Activated CD4-positive, alpha-beta T cell treated with anti-CD3 and anti-CD28 coated beads, Interleukin-2, amount 10 ng/mL, durations not matched to agents 24 days and 14 days (primary cell): Measurements from ENCODE around the gene NADK. TPM values are rescaled to one million over a fixed set of nuclear protein-coding genes. Genes with fewer than 3 reads are reported as not detected.

Source experiments
- DNase-seq: peaks from one replicate; pipeline ENCODE4 v3.0.0; 2022
- H3K27ac Mint-ChIP-seq: one replicate; pipeline ENCODE4 v1.8.0; 2022; ENCODE audit warnings: mild to moderate bottlenecking, mixed read lengths
- H3K27me3 Mint-ChIP-seq: one replicate; pipeline ENCODE4 v1.8.0; 2022; ENCODE audit warnings: mixed read lengths
- H3K36me3 Mint-ChIP-seq: one replicate; pipeline ENCODE4 v1.8.0; 2022; ENCODE audit warnings: low read depth, mild to moderate bottlenecking, mixed read lengths
- H3K4me1 Mint-ChIP-seq: one replicate; pipeline ENCODE4 v1.8.0; 2021; ENCODE audit warnings: mixed read lengths
- H3K4me3 Mint-ChIP-seq: one replicate; pipeline ENCODE4 v1.8.0; 2022; ENCODE audit warnings: mild to moderate bottlenecking, moderate library complexity, mixed read lengths
- H3K9me3 Mint-ChIP-seq: one replicate; pipeline ENCODE4 v1.8.0; 2021; ENCODE audit warnings: mixed read lengths
- intact Hi-C: fragments of 100-400 bp; cut with micrococcal nuclease; formaldehyde crosslinking; loops from one replicate; pipeline ENCODE4 v1.15.1; 2023
- total RNA-seq: library from RNA; stranded (reverse); gene quantifications from 2 replicates; pipeline ENCODE4 v1.2.3, GENCODE V29; 2022

Gene NADK
- total RNA-seq, 1 donor from 2014 or later = 94.5 TPM

DNA sequence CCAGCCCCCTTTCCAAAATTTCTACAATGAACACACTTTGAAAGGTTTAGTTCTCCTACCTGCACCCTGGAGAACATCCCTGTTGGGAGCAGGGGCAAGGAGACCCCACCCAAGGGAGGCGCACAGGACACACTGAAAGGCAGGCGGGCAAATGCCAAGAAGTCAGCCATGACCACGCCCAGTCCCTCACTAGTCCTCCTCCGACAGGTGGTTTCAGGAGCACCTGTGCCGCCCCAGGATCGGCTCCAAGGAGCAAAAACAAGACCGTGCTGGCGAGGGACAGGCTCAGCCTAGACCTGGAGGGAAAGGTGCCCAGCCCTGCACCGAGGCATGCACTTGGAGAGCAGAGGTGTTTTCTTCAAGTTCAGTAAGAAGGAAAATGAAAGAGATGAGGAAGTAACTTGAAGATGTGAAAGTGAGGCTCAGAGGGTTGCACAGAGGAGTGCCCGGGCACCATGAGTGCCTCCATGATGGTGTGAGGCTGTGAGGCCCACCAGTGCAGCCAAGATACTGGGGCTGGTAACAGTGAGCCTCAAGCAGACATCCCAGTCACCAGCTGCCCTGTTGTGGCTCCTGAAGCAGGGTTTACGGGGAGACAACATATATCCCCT is 19.6 kb upstream of the NADK start:
- H3K4me3 Mint-ChIP-seq = no peak overlapping the region
- no peaks in the 10 kb centered on the region for H3K9me3 Mint-ChIP-seq
- DNase-seq = no peak
- intact Hi-C loops = no loop called here
- H3K27ac Mint-ChIP-seq = no peak overlapping the region
- no peaks in the 10 kb centered on the region for H3K27me3 Mint-ChIP-seq
- H3K4me1 Mint-ChIP-seq = peaks cover 14% of the 10 kb centered on the region
- H3K36me3 Mint-ChIP-seq = peaks cover 63% of the 10 kb centered on the region

DNA sequence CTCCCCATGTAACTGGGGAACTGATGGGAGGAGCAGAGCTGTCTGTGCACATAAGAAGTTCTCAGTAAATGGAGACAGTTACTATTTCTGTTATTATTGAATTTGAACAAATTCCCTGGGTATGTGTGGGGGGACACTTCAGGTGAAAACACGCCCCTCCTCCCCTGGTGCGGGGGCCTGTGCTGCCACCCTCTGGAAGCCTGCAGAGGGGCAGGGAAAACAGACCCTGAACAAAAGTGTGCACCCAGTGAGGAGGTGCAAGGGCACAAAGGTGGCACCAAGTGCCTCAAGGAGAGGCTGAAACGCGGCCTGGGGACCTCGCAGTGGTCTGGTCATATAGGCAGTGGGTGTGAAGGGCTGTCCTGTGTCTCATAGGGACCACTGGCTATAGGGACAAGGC is 18.2 kb upstream of the NADK start:
- H3K27me3 Mint-ChIP-seq = no peaks in the 10 kb centered on the region
- H3K27ac Mint-ChIP-seq = no peak overlapping the region
- H3K9me3 Mint-ChIP-seq = no peaks in the 10 kb centered on the region
- no peak overlapping the region for H3K4me3 Mint-ChIP-seq
- peaks cover 7% of the 10 kb centered on the region for H3K4me1 Mint-ChIP-seq
- DNase-seq = no peak
- peaks cover 63% of the 10 kb centered on the region for H3K36me3 Mint-ChIP-seq
- intact Hi-C loops = no loop called here

DNA sequence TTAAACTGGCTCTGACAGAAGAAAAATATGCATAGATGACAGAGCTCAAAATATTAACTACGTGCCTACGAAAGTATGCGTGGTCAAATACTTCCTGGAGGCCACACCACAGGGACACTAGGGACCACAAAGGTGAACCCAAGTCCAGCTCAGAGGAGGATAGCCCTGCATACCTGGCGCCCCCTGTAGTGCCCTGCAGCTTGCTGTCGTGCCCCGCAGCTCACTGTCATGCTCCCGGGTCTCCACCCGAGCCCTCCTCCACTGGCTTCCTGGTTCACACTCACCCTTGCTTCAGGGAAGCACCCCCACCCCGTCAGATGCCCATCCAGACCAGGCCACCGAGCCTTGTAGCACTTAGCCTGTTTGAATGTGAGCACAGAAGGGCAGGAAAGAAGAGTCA is 16.7 kb upstream of the NADK start:
- Mint-ChIP-seq H3K27me3 (no peaks in the 10 kb centered on the region), H3K36me3 (peaks cover 65% of the 10 kb centered on the region), H3K9me3 (no peaks in the 10 kb centered on the region), H3K27ac (no peak overlapping the region), H3K4me3 (no peak overlapping the region), H3K4me1 (peaks cover 7% of the 10 kb centered on the region)
- intact Hi-C loops = no loop called here
- no peak for DNase-seq

DNA sequence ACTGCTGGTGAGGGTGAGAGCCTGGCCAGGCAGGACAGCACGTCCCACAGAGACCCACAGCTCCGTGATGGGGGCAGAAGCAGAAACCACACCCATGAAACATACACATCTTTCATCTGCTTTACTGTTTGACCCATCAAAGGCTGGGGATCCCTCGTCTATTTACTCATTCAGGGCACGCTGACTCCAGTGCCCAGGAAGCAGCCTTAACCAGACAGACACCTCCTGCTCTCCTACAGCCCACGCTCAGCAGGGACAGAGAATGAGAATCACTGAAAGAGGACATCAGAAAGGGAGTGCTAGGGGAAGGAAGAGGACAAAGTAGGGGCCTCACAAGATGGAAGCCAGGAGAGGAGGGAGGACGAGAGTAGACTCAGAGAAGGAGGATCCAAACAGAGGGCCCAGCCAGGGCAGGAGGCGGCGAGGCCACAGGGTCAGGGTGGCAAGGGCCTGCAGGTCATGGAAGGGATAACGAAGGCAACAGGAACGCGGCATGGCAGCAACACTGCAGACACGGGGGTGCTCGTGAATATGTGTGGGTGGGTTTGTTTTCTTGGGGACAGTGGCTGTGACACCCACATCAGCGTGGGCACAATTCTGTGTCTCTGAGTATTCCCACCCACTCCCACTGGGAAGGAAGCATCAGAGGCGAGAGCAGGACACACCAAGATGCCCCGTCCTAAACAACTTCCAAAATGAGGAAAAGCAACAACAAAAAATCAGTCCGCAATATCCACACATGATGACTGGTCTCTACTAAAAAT is 15.4 kb upstream of the NADK start:
- H3K4me3 Mint-ChIP-seq = no peak overlapping the region
- peaks cover 7% of the 10 kb centered on the region for H3K4me1 Mint-ChIP-seq
- peaks cover 72% of the 10 kb centered on the region for H3K36me3 Mint-ChIP-seq
- H3K9me3 Mint-ChIP-seq = no peaks in the 10 kb centered on the region
- intact Hi-C loops = no loop called here
- DNase-seq = no peak
- H3K27ac Mint-ChIP-seq = peak overlapping the region; percentile 68
- no peaks in the 10 kb centered on the region for H3K27me3 Mint-ChIP-seq

DNA sequence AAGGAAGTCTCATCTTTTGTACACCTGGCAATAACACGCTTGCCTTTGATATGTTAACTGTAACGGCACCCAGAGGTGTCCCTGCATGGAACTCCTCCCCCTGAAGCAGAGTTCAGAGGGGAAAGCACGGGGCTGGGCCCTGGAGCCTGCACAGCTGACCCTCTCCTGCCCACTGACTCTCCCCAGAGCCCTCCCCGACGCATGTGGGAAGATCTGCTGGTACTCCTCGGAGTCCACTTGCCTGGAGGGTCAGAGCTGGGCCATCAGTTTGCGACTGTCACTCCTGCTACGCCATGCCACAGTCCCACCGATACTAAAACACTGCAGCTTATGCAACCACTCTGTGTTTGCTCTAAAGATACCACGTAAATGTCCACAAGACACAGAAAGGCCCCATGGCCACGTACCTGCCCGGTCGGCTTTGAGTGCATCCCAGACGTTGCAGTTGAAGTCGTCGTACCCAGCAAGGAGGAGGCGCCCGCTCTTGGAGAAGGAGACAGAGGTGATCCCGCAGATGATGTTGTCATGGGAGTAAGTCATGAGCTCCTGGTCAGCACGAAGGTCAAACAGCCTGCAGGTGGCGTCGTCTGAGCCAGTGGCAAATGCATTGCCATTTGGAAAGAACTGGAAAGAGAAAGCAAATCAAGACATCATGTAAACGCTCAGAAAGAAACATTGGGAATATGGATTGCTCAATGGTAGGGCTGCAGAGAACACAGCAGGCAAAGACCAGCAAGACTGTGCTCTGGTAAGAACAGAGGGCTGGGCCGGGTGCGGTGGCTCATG is 10.6 kb upstream of the NADK start:
- peak; percentile 70 for DNase-seq
- Mint-ChIP-seq H3K4me1 (peaks cover 4% of the 10 kb centered on the region), H3K4me3 (no peak overlapping the region), H3K27ac (peak overlapping the region; percentile 60), H3K36me3 (peaks cover 73% of the 10 kb centered on the region), H3K9me3 (no peaks in the 10 kb centered on the region), H3K27me3 (no peaks in the 10 kb centered on the region)
- intact Hi-C loops = no loop called here

DNA sequence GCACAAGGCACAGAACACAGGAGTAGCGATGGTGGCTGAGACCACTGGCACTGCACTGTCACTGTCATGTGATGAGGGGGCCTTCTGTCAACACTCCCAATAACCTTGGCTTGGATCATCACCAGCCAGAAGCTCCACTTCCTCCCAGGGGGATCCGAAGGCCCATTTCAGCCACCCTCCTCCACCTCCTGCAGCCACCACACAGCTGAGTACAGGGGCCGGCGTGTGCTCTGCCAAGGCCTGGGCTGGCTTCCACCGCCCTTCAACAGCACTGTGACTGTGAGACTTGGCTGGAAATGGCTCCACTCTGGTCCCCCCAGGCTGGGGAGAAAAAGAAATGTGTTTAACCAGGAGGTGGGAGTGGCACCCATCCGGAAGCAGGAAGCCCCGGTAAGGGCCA is 9.9 kb upstream of the NADK start:
- Mint-ChIP-seq H3K36me3 (peaks cover 68% of the 10 kb centered on the region), H3K9me3 (no peaks in the 10 kb centered on the region)
- no peak for DNase-seq

DNA sequence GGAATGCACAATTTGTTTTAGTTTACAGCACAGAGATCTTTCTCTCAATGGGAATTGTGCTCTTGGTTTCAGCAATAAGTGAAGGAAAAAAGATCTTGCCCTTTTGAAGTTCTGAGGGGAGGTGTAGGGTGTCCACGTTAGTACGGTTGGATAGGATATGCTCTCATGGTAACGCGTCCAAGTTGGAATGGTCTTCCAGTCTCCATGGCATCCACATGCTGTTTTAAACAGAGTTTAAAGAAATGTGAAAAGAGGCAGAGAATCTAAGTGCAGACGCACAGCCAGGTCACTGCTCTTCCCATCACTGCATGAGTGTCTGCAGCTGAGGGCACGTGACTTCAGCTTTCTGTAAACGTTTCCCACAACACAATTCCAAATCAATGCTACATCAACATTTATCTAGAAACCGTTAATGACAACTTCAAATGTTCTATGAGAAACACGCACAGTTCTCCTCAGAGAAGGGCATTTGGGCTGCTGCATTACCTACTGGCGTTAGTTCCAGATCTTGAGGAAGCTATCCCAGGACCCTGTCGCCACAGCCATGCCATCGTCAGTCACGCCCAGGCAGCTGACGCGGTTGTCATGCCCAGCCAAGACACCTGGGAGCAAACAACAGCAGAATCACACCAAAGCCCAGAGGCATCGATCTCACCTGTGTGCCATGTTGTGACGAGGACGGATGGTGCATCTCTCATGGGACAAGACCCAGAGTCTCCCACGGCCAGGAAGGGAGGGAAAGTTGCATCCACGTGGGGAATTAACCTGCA is 8.8 kb upstream of the NADK start:
- Mint-ChIP-seq H3K36me3 (peaks cover 58% of the 10 kb centered on the region), H3K27ac (no peak overlapping the region), H3K9me3 (no peaks in the 10 kb centered on the region), H3K4me3 (no peak overlapping the region), H3K27me3 (no peaks in the 10 kb centered on the region), H3K4me1 (peaks cover 9% of the 10 kb centered on the region)
- intact Hi-C loops = no loop called here
- no peak for DNase-seq

More for the DNA sequence above, 9.9 kb upstream of the NADK start:
- Mint-ChIP-seq H3K27ac (no peak overlapping the region), H3K4me3 (no peak overlapping the region), H3K4me1 (peaks cover 5% of the 10 kb centered on the region), H3K27me3 (no peaks in the 10 kb centered on the region)
- intact Hi-C loops = no loop called here

DNA sequence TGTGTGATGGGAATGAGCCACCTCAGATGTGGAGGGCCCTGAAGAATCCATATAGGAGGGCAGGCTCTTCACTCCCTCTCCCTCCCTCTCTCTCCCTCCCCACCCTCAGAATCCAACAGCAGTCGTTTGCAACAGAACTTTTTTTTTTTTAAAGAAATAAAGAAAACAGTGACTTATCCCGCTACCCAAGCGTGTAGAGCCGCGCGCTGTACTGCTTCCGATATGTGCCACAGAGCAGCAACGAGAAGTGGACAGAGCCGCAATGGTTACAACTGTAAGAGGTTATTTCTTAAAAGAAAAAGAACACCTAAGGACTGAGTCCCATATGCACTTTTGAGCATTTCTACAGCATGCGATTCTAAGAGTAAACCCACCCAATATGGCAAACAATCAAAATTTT is 7.4 kb upstream of the NADK start:
- Mint-ChIP-seq H3K4me1 (peaks cover 21% of the 10 kb centered on the region), H3K27me3 (no peaks in the 10 kb centered on the region), H3K36me3 (peaks cover 53% of the 10 kb centered on the region), H3K9me3 (no peaks in the 10 kb centered on the region), H3K27ac (no peak overlapping the region), H3K4me3 (no peak overlapping the region)
- intact Hi-C loops = no loop called here
- no peak for DNase-seq

DNA sequence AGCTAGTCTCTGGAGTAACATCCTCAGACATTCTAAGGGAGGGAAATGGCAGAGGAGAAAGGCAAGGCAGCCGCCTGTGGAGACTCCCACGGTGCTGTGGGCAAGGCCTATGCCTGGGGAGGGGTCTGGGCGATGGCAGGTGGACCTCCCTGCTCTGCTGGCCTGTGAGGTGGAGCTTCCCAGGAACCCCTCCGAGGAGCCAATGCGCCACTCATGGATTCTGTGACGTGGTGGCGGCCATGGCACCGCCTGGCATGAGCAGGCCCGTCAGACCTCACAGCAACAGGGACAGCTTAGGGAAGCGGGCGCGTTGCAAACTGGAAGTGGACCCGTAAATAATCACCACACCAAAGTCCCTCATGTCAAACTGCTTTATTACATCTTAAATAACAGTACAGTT is 6.7 kb upstream of the NADK start:
- DNase-seq = no peak
- H3K4me3 Mint-ChIP-seq = no peak overlapping the region
- intact Hi-C loops = no loop called here
- peaks cover 28% of the 10 kb centered on the region for H3K4me1 Mint-ChIP-seq
- H3K36me3 Mint-ChIP-seq = peaks cover 47% of the 10 kb centered on the region
- H3K9me3 Mint-ChIP-seq = no peaks in the 10 kb centered on the region
- H3K27me3 Mint-ChIP-seq = no peaks in the 10 kb centered on the region
- no peak overlapping the region for H3K27ac Mint-ChIP-seq

DNA sequence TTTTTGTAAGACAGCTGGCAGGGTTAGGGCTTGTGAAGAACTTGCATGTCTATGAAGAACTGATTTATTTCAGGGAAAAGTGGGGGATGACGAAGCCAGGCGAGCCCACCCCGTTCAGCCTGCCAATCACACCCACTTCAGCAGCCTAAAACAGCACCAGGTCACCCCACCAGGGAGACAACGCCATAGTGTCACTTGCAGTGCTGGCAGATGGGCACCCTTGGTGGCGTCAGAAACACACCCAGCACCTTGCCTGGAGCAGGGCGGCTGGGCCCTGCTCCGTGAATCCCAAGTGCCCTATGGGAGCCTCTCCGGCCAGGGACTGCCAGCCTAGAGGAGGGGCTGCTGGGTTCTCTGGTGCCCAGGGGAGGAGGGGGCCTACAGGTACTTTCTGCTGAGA is 5.0 kb upstream of the NADK start:
- intact Hi-C loops = no loop called here
- H3K9me3 Mint-ChIP-seq = no peaks in the 10 kb centered on the region
- peak overlapping the region; percentile 52 for H3K4me3 Mint-ChIP-seq
- peaks cover 32% of the 10 kb centered on the region for H3K36me3 Mint-ChIP-seq
- peaks cover 36% of the 10 kb centered on the region for H3K4me1 Mint-ChIP-seq
- H3K27ac Mint-ChIP-seq = peak overlapping the region; percentile 88
- no peak for DNase-seq
- H3K27me3 Mint-ChIP-seq = no peaks in the 10 kb centered on the region

DNA sequence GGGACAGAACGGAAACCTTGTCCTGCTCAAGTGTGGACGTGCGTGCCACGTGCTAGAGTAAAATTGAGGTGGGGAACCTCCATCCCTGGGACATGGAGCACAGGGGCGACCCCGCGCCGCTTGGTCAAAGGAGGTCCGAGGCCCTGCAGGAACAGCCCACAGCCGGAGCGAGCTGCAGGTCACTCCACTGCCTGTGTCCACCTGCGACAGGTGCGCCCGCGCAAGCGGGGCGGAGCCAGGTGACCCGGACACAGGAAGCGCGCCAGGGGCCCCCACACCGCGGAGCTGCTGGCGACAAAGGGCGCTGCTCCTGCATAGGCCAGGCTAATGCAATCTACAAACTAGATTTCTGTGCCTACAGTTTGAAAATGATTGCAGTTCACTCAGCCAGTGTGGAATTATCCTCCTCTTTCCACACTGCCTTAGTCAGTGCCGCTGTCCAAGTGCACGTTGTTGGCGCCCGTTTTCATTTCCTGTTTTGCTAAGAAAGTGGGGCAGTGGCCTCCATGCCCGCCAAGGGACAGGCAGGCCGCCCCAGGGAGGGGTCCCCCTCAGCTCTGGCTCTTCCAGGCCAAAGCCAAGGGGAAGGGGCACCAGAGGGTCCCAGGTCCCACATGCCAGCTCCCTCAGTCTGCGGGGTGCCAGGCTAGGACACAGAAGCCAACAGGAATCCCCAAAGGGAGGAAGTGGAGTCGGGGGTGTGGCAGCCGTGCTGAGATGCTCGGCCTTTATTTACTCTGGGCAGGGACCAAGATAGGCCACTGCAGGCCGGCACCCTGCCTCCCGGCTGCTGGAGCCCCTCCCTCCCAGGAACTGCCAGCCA is 4.3 kb upstream of the NADK start:
- peak overlapping the region; percentile 52 for H3K4me3 Mint-ChIP-seq
- DNase-seq = peak; percentile 75
- H3K36me3 Mint-ChIP-seq = peaks cover 25% of the 10 kb centered on the region
- H3K27me3 Mint-ChIP-seq = no peaks in the 10 kb centered on the region
- H3K4me1 Mint-ChIP-seq = peaks cover 36% of the 10 kb centered on the region
- intact Hi-C loops = no loop called here
- peak overlapping the region; percentile 88 for H3K27ac Mint-ChIP-seq
- no peaks in the 10 kb centered on the region for H3K9me3 Mint-ChIP-seq

DNA sequence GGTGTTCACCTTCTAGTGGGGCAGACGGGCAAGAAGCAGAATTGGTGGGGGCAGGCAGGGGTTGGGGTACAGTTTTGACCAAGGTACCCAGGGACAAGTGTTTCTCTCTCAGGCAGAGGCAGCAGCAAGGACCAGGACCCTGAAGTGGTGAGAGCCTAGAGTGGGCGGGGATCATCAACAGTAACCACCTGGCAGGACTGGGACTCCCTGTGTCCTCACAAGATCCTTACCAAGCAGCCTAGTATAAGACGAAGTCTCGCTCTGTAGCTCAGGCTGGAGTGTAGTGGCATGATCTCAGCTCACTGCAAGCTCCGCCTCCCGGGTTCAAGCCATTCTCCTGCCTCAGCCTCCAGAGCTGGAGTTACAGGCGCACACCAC is 3.2 kb upstream of the NADK start:
- DNase-seq = peak; percentile 65
- Mint-ChIP-seq H3K9me3 (no peaks in the 10 kb centered on the region), H3K4me3 (peak overlapping the region; percentile 75), H3K27ac (peak overlapping the region; percentile 91), H3K4me1 (peaks cover 43% of the 10 kb centered on the region), H3K27me3 (no peaks in the 10 kb centered on the region), H3K36me3 (peaks cover 18% of the 10 kb centered on the region)
- intact Hi-C loops = no loop called here
